Measurements from ENCODE around the gene MYH16. TPM values are rescaled to one million over a fixed set of nuclear protein-coding genes. Genes with fewer than 3 reads are reported as not detected.

The MYH16 gene
- total RNA-seq, 1 donor from 2014 or later, result not detected

GRCh38 chr7:99258501-99258900 is 14.1 kb upstream of the MYH16 start:
- TF ChIP-seq CTCF (IDR thresholded peaks at IDR 0.05), result no peak
- Mint-ChIP-seq H3K4me1 (no peaks in the 10 kb centered on the region), H3K36me3 (ENCODE audit: low read depth) (no peaks in the 10 kb centered on the region), H3K9me3 (no peaks in the 10 kb centered on the region), H3K27me3 (no peaks in the 10 kb centered on the region), H3K27ac (no peak overlapping the region), H3K4me3 (no peak overlapping the region)
- intact Hi-C loops (cut with micrococcal nuclease), result no loop called here
- ChIA-PET CTCF (no interaction called here), POLR2A (no interaction called here)
- no peak for ATAC-seq (ENCODE audit: low read depth)
- DNase-seq, result no peak

GRCh38 chr7:99260395-99260794 is 12.2 kb upstream of the MYH16 start:
- Mint-ChIP-seq H3K27ac (no peak overlapping the region), H3K9me3 (no peaks in the 10 kb centered on the region), H3K4me3 (no peak overlapping the region), H3K36me3 (ENCODE audit: low read depth) (no peaks in the 10 kb centered on the region), H3K27me3 (no peaks in the 10 kb centered on the region), H3K4me1 (no peaks in the 10 kb centered on the region)
- ATAC-seq (ENCODE audit: low read depth), result no peak
- TF ChIP-seq CTCF (IDR thresholded peaks at IDR 0.05), result no peak
- ChIA-PET CTCF (no interaction called here), POLR2A (no interaction called here)
- DNase-seq, result no peak
- intact Hi-C loops (cut with micrococcal nuclease), result no loop called here

GRCh38 chr7:99261646-99262045 is 11.0 kb upstream of the MYH16 start:
- Mint-ChIP-seq H3K27me3 (peaks cover 7% of the 10 kb centered on the region), H3K27ac (no peak overlapping the region), H3K4me1 (no peaks in the 10 kb centered on the region), H3K4me3 (no peak overlapping the region), H3K36me3 (ENCODE audit: low read depth) (no peaks in the 10 kb centered on the region), H3K9me3 (peaks cover 2% of the 10 kb centered on the region)
- CTCF ChIA-PET, result no interaction called here
- DNase-seq (no peak), ATAC-seq (ENCODE audit: low read depth) (no peak)
- intact Hi-C loops (cut with micrococcal nuclease), result no loop called here
- POLR2A ChIA-PET, result no interaction called here
- no peak for TF ChIP-seq CTCF (IDR thresholded peaks at IDR 0.05)

- CTCF ChIA-PET, result no interaction called here
- H3K9me3 Mint-ChIP-seq, result peaks cover 2% of the 10 kb centered on the region
- POLR2A ChIA-PET, result no interaction called here
- no peak overlapping the region for H3K4me3 Mint-ChIP-seq
- intact Hi-C loops (cut with micrococcal nuclease), result no loop called here
- no peaks in the 10 kb centered on the region for H3K4me1 Mint-ChIP-seq
- DNase-seq (no peak), ATAC-seq (ENCODE audit: low read depth) (no peak)
- H3K36me3 Mint-ChIP-seq (ENCODE audit: low read depth), result no peaks in the 10 kb centered on the region
- H3K27me3 Mint-ChIP-seq, result peaks cover 7% of the 10 kb centered on the region
- H3K27ac Mint-ChIP-seq, result no peak overlapping the region
- TF ChIP-seq CTCF (IDR thresholded peaks at IDR 0.05), result no peak
These were observed 6.7 kb upstream of the MYH16 start for GRCh38 chr7:99265848-99266480.

GRCh38 chr7:99267481-99267840 is 5.2 kb upstream of the MYH16 start:
- Mint-ChIP-seq H3K36me3 (ENCODE audit: low read depth) (no peaks in the 10 kb centered on the region), H3K9me3 (peaks cover 2% of the 10 kb centered on the region), H3K27me3 (peaks cover 7% of the 10 kb centered on the region), H3K4me1 (no peaks in the 10 kb centered on the region), H3K27ac (no peak overlapping the region), H3K4me3 (no peak overlapping the region)
- ChIA-PET POLR2A (no interaction called here), CTCF (no interaction called here)
- DNase-seq (no peak), ATAC-seq (ENCODE audit: low read depth) (no peak)
- intact Hi-C loops (cut with micrococcal nuclease), result no loop called here
- TF ChIP-seq CTCF (IDR thresholded peaks at IDR 0.05), result no peak
